ENCODE results near the gene UCK2. TPM values are rescaled to one million over a fixed set of nuclear protein-coding genes. Genes with fewer than 3 reads are reported as not detected.

Gene UCK2
- total RNA-seq, 2 experiments from 2014 or later: 0.67 to 0.71 TPM

DNA sequence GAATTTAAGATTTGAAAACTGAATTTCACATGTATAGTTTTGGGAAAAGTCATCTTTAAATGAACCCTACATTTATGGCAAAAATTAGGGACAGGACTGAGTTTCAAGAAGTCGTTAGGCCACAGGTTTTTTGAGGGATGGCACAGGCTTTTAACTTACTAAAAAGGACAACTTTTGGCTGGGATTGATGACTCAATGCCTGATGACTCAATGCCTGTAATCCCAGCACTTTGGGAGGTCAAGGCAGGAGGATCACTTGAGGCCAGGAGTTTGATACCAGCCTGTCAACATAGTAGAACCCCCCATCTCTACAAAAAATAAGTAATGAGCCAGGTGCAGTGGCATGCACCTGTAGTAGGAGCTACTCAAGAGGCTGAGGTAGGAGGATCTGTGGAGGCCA, 15.9 kb downstream of the UCK2 start:
- Histone ChIP-seq H3K4me3 (ENCODE audit: low read length) (no peak overlapping the region), H3K9me3 (ENCODE audit: control insufficient read depth in 1 of 2, insufficient read depth in 1 of 2, low read length in 2 of 2) (no peaks in the 10 kb centered on the region), H3K27ac (ENCODE audit: low read depth in 1 of 2, low read length in 2 of 2) (no peak overlapping the region), H3K27me3 (ENCODE audit: control insufficient read depth in 1 of 2, insufficient read depth in 2 of 2, low read length in 2 of 2) (no peaks in the 10 kb centered on the region), H3K4me1 (ENCODE audit: insufficient read depth, low read length) (peaks cover 12% of the 10 kb centered on the region), H3K36me3 (ENCODE audit: insufficient read depth, low read length) (no peaks in the 10 kb centered on the region)
- CTCF ChIA-PET: no interaction called here
- TF ChIP-seq, protein P1, sequence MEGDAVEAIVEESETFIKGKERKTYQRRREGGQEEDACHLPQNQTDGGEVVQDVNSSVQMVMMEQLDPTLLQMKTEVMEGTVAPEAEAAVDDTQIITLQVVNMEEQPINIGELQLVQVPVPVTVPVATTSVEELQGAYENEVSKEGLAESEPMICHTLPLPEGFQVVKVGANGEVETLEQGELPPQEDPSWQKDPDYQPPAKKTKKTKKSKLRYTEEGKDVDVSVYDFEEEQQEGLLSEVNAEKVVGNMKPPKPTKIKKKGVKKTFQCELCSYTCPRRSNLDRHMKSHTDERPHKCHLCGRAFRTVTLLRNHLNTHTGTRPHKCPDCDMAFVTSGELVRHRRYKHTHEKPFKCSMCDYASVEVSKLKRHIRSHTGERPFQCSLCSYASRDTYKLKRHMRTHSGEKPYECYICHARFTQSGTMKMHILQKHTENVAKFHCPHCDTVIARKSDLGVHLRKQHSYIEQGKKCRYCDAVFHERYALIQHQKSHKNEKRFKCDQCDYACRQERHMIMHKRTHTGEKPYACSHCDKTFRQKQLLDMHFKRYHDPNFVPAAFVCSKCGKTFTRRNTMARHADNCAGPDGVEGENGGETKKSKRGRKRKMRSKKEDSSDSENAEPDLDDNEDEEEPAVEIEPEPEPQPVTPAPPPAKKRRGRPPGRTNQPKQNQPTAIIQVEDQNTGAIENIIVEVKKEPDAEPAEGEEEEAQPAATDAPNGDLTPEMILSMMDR (IDR thresholded peaks at IDR 0.05): no peak
- intact Hi-C loops (cut with DNase I, micrococcal nuclease): no loop called here
- POLR2A ChIA-PET: interaction anchor here (0.8 to 1.6 kb wide), 2 partner anchors 14 to 74 kb away, joined by 4 read pairs; partner anchors contain the start of gene TMCO1
- no peak overlapping the region for H3K4me3 Mint-ChIP-seq
- ATAC-seq (ENCODE audit: poor library complexity) (no peak), DNase-seq (no peak)
- H3K9me3 Mint-ChIP-seq: no peaks in the 10 kb centered on the region
- H3K4me1 Mint-ChIP-seq (ENCODE audit: low read depth): peaks cover 18% of the 10 kb centered on the region
- H3K27ac Mint-ChIP-seq: no peak overlapping the region
- H3K27me3 Mint-ChIP-seq: no peaks in the 10 kb centered on the region
- no peaks in the 10 kb centered on the region for H3K36me3 Mint-ChIP-seq (ENCODE audit: low read depth)

DNA sequence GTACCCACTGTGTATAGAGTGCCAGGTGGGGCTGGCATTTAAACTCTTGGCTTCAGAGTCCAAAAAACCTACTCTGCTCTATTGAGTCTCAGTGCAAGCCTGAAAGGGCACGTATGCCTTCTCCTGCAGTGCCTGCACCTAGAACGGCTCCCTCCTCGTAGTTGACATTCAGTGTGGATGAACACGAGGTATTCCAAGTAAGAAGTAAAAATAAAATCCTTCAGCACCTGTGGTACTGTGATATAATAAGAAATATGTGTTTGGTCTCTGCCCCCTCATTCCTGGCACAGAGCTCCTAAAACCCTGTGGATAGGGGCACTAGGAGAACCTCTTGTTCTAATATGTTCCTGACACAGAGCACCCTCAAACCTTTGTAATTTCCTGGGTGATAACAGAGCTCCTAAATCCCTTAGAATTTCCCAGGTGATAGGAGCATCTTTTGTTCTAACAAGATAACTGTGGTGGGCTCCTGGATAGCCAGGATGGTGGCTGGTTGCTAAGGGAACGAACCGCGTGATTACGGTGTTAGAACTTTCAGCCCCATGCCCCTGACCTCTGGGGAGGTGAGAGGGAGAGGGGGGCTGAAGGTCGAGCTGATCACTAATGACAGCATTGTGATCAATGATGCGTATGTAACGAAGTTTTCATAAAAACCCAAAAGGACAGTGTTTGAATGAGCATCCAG, 16.8 kb downstream of the UCK2 start:
- no peak overlapping the region for H3K27ac Mint-ChIP-seq
- Histone ChIP-seq H3K4me3 (ENCODE audit: low read length) (no peak overlapping the region), H3K27ac (ENCODE audit: low read depth in 1 of 2, low read length in 2 of 2) (no peak overlapping the region), H3K36me3 (ENCODE audit: insufficient read depth, low read length) (no peaks in the 10 kb centered on the region), H3K27me3 (ENCODE audit: control insufficient read depth in 1 of 2, insufficient read depth in 2 of 2, low read length in 2 of 2) (no peaks in the 10 kb centered on the region), H3K4me1 (ENCODE audit: insufficient read depth, low read length) (peaks cover 12% of the 10 kb centered on the region), H3K9me3 (ENCODE audit: control insufficient read depth in 1 of 2, insufficient read depth in 1 of 2, low read length in 2 of 2) (peaks cover 0 to 3% of the 10 kb centered on the region in 2 experiments)
- TF ChIP-seq, protein P1 (IDR thresholded peaks at IDR 0.05): no peak
- H3K9me3 Mint-ChIP-seq: no peaks in the 10 kb centered on the region
- ChIA-PET POLR2A (no interaction called here), CTCF (no interaction called here)
- no peaks in the 10 kb centered on the region for H3K27me3 Mint-ChIP-seq
- DNase-seq (no peak), ATAC-seq (ENCODE audit: poor library complexity) (no peak)
- no peaks in the 10 kb centered on the region for H3K36me3 Mint-ChIP-seq (ENCODE audit: low read depth)
- H3K4me3 Mint-ChIP-seq: no peak overlapping the region
- intact Hi-C loops (cut with DNase I, micrococcal nuclease): no loop called here
- H3K4me1 Mint-ChIP-seq (ENCODE audit: low read depth): peaks cover 18% of the 10 kb centered on the region

DNA sequence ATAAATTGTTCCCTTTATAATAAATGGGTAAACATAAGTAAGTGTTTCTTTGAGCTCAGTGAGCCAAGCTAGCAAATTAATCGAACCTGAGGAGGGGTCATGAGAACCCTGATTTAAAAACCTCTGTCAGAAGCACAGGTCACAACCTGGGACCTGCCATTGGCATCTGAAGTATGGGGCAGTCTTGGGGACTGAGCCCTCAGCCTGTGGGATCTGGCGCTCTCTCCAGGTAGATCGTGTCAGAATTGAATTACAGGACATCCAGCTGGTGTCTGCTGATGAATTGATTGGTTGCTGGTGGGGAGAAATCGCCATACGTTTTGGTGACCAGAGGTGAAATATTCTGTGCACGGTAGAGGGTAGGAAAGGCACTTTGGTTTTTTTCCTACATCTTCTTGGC, 17.5 kb downstream of the UCK2 start:
- peaks cover 0 to 3% of the 10 kb centered on the region in 2 experiments for H3K9me3 ChIP-seq (ENCODE audit: control insufficient read depth in 1 of 2, insufficient read depth in 1 of 2, low read length in 2 of 2)
- TF ChIP-seq, protein P1 (IDR thresholded peaks at IDR 0.05): no peak
- H3K27me3 ChIP-seq (ENCODE audit: control insufficient read depth in 1 of 2, insufficient read depth in 2 of 2, low read length in 2 of 2): no peaks in the 10 kb centered on the region
- H3K4me3 ChIP-seq (ENCODE audit: low read length): no peak overlapping the region
- DNase-seq (no peak), ATAC-seq (ENCODE audit: poor library complexity) (no peak)
- H3K36me3 ChIP-seq (ENCODE audit: insufficient read depth, low read length): no peaks in the 10 kb centered on the region
- Mint-ChIP-seq H3K27me3 (no peaks in the 10 kb centered on the region), H3K4me1 (ENCODE audit: low read depth) (peaks cover 18% of the 10 kb centered on the region), H3K27ac (no peak overlapping the region), H3K36me3 (ENCODE audit: low read depth) (no peaks in the 10 kb centered on the region), H3K9me3 (no peaks in the 10 kb centered on the region), H3K4me3 (no peak overlapping the region)
- CTCF ChIA-PET: no interaction called here
- no peak overlapping the region for H3K27ac ChIP-seq (ENCODE audit: low read depth in 1 of 2, low read length in 2 of 2)
- peaks cover 12% of the 10 kb centered on the region for H3K4me1 ChIP-seq (ENCODE audit: insufficient read depth, low read length)
- POLR2A ChIA-PET: no interaction called here
- intact Hi-C loops (cut with DNase I, micrococcal nuclease): no loop called here

Data from CD4-positive, alpha-beta T cell (primary cell).